GM12875 (cell line): ENCODE data around the gene THBD.

ENCODE experiments used
- H3K4me3 ChIP-seq: one replicate; pipeline ENCODE4 v1.5.1; 2011; ENCODE audit warnings: low read depth, low read length, control low read depth
- TF ChIP-seq, protein P1 (sequence below): IDR thresholded peaks from 2 replicates; pipeline ENCODE4 v1.5.1; 2011; ENCODE audit warnings: low read depth, mild to moderate bottlenecking, control low read depth, inconsistent platforms, low read length, moderate library complexity, borderline replicate concordance; ENCODE audit not compliant: insufficient read depth

Gene THBD

GRCh38 chr20:23077277-23077676 lies 27.8 kb upstream of the THBD start:
- H3K4me3 ChIP-seq, result no peak overlapping the region
- TF ChIP-seq, protein P1, sequence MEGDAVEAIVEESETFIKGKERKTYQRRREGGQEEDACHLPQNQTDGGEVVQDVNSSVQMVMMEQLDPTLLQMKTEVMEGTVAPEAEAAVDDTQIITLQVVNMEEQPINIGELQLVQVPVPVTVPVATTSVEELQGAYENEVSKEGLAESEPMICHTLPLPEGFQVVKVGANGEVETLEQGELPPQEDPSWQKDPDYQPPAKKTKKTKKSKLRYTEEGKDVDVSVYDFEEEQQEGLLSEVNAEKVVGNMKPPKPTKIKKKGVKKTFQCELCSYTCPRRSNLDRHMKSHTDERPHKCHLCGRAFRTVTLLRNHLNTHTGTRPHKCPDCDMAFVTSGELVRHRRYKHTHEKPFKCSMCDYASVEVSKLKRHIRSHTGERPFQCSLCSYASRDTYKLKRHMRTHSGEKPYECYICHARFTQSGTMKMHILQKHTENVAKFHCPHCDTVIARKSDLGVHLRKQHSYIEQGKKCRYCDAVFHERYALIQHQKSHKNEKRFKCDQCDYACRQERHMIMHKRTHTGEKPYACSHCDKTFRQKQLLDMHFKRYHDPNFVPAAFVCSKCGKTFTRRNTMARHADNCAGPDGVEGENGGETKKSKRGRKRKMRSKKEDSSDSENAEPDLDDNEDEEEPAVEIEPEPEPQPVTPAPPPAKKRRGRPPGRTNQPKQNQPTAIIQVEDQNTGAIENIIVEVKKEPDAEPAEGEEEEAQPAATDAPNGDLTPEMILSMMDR, result no peak

DNA sequence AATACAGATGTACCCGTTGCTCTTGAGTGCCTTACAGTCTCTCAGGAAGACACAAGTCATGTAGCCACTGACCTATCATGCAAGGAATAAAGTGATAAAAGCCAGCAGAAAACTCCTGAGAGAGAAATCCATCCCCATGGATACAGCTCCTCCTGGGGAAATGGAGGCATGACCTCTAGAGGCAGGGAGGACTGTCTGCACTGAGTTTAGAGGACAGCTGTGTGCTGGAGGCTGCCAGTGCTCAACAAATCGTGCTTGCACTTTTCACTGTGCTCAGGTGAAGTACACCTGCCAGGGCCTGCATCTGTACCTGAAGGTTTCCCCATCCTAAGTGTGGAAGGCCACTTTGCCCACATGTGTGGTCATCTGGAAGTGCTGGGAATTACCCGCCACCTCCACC lies 24.6 kb upstream of the THBD start:
- TF ChIP-seq, protein P1, result no peak
- H3K4me3 ChIP-seq, result no peak overlapping the region

- TF ChIP-seq, protein P1, result no peak
- no peak overlapping the region for H3K4me3 ChIP-seq
Measured at GRCh38 chr20:23072892-23073586, 23.6 kb upstream of the THBD start.

DNA sequence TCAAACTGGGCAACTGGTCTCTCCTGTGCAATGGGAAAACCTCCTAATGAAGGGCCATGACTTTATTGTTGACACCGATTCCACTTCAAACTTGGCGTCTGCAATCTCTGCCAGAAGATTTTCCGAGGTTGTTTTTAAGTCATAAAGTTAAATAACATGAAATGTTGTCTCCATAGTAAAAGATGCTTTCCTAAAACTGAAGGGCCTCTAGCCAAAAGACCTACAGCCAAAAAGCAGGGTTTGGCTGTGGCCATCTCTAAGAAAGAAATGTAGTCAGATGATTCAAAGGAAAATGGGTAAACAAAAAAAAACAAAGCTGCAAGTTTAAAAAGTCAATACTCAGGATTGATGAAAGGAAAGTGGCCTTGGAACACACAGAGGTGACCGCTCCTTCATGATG lies 22.5 kb upstream of the THBD start:
- TF ChIP-seq, protein P1, result no peak
- no peak overlapping the region for H3K4me3 ChIP-seq

DNA sequence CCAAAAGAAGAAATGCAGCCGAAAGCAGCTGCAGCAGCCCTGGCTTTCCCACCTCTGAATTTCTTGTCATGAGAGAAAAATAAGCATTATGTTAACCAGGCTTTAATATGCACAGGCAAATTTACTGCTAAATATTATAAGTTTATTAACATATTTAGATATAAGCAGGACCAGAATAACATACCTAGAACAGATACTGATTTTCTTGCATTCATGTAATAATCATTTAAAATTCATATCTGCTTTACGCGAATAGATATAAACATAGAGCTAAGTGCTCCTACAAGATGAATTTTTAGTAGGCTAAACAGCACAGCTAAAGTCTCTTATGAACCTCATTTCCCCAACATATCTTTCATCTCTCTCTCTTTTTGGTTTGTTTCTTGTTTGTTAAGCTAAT lies 21.9 kb upstream of the THBD start:
- H3K4me3 ChIP-seq, result no peak overlapping the region
- TF ChIP-seq, protein P1, result no peak

DNA sequence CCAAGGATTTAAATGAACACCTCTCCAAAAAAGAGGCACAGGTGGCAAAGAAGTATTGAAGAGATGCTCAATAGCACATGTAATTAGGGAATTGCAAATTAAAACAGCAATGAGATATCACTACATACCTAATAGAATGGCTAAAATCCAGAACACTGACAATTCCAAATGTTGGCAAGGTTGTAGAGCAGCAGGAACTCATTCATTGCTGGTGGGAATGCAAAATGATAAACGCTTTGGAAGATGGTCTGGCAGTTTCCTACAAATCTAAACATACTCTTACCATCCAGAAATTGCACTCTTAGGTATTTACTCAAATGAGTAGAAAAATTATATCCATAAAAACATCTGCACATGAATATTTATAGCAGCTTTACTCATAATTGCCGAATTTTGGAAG lies 19.6 kb upstream of the THBD start:
- H3K4me3 ChIP-seq, result no peak overlapping the region
- TF ChIP-seq, protein P1, result no peak

GRCh38 chr20:23068283-23068682 lies 18.8 kb upstream of the THBD start:
- TF ChIP-seq, protein P1, result no peak
- no peak overlapping the region for H3K4me3 ChIP-seq
